HEK293 (cell line): ENCODE measurements around the gene EIF4E.

Experiments used
- REPIN1 ChIP-seq: fragments of 450-650 bp; formaldehyde crosslinking; IDR thresholded peaks from 2 replicates; pipeline ENCODE4 v1.5.1; 2017; ENCODE audit warnings: missing biosample characterization, missing genetic modification characterization, low read depth
- ZBTB1 ChIP-seq: fragments of 450-650 bp; formaldehyde crosslinking; IDR thresholded peaks from 2 replicates; pipeline ENCODE4 v1.5.1; 2016; ENCODE audit warnings: missing biosample characterization, missing genetic modification characterization
- ZFP37 ChIP-seq: fragments of 450-650 bp; formaldehyde crosslinking; IDR thresholded peaks from 2 replicates; pipeline ENCODE4 v1.5.1; 2016; ENCODE audit warnings: missing biosample characterization, missing genetic modification characterization
- ZFP69B ChIP-seq: fragments of 450-650 bp; formaldehyde crosslinking; IDR thresholded peaks from 2 replicates; pipeline ENCODE4 v1.5.1; 2016; ENCODE audit warnings: missing biosample characterization, missing genetic modification characterization
- ZNF174 ChIP-seq: fragments of 450-650 bp; formaldehyde crosslinking; IDR thresholded peaks from 2 replicates; pipeline ENCODE4 v1.5.0; 2017; ENCODE audit warnings: missing biosample characterization, mild to moderate bottlenecking, missing genetic modification characterization
- ZNF548 ChIP-seq: fragments of 450-650 bp; formaldehyde crosslinking; IDR thresholded peaks from 2 replicates; pipeline ENCODE4 v1.5.1; 2016; ENCODE audit warnings: missing biosample characterization, missing genetic modification characterization
- ZNF629 ChIP-seq: fragments of 450-650 bp; formaldehyde crosslinking; IDR thresholded peaks from 2 replicates; pipeline ENCODE4 v1.5.1; 2017; ENCODE audit warnings: missing biosample characterization, missing genetic modification characterization
- ZNF747 ChIP-seq: fragments of 450-650 bp; formaldehyde crosslinking; IDR thresholded peaks from 2 replicates; pipeline ENCODE4 v1.5.1; 2016; ENCODE audit warnings: missing biosample characterization, missing genetic modification characterization
- ZNF785 ChIP-seq: fragments of 450-650 bp; formaldehyde crosslinking; IDR thresholded peaks from 2 replicates; pipeline ENCODE4 v1.5.1; 2016; ENCODE audit warnings: missing biosample characterization, missing genetic modification characterization
- TF ChIP-seq, protein P1 (sequence below): fragments of 450-650 bp; formaldehyde crosslinking; IDR thresholded peaks from 2 replicates; pipeline ENCODE4 v1.5.1; 2016; ENCODE audit warnings: missing biosample characterization, missing genetic modification characterization
- TF ChIP-seq, protein P2 (sequence below): fragments of 450-650 bp; formaldehyde crosslinking; IDR thresholded peaks from 2 replicates; pipeline ENCODE4 v1.5.1; 2016; ENCODE audit warnings: missing biosample characterization, missing genetic modification characterization
- TF ChIP-seq, protein P3 (sequence below): fragments of 450-650 bp; formaldehyde crosslinking; IDR thresholded peaks from 2 replicates; pipeline ENCODE4 v1.5.1; 2016; ENCODE audit warnings: missing biosample characterization, missing genetic modification characterization

DNA sequence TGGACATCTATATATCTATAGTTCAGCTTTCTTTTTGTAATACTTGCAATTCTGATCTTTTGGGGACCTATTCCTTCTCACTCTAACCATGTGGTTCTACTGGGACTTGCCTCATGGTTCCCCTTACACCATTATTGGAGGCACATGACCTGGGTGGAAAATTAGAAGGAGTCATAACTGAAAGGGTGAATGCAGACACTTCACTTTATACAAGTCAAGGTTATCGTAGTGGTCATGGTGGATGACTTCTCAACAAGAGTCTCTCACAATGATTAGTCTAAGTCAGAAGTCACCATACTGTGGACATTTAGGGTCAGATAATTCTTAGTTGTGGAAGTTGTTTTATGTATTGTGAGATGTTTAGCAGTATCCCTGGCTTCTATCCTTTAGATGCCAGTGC lies 10.5 kb upstream of the EIF4E start:
- no peak for TF ChIP-seq ZNF548 (tag by site-specific recombination)
- TF ChIP-seq, protein P1, sequence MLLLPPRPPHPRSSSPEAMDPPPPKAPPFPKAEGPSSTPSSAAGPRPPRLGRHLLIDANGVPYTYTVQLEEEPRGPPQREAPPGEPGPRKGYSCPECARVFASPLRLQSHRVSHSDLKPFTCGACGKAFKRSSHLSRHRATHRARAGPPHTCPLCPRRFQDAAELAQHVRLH (tag by site-specific recombination), result no peak
- TF ChIP-seq, protein P2, sequence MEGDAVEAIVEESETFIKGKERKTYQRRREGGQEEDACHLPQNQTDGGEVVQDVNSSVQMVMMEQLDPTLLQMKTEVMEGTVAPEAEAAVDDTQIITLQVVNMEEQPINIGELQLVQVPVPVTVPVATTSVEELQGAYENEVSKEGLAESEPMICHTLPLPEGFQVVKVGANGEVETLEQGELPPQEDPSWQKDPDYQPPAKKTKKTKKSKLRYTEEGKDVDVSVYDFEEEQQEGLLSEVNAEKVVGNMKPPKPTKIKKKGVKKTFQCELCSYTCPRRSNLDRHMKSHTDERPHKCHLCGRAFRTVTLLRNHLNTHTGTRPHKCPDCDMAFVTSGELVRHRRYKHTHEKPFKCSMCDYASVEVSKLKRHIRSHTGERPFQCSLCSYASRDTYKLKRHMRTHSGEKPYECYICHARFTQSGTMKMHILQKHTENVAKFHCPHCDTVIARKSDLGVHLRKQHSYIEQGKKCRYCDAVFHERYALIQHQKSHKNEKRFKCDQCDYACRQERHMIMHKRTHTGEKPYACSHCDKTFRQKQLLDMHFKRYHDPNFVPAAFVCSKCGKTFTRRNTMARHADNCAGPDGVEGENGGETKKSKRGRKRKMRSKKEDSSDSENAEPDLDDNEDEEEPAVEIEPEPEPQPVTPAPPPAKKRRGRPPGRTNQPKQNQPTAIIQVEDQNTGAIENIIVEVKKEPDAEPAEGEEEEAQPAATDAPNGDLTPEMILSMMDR (tag by site-specific recombination), result no peak
- TF ChIP-seq ZFP37 (tag by site-specific recombination), result no peak
- no peak for TF ChIP-seq REPIN1 (tag by site-specific recombination)
- TF ChIP-seq ZNF785 (tag by site-specific recombination), result no peak
- TF ChIP-seq ZNF629, result no peak
- TF ChIP-seq, protein P3, sequence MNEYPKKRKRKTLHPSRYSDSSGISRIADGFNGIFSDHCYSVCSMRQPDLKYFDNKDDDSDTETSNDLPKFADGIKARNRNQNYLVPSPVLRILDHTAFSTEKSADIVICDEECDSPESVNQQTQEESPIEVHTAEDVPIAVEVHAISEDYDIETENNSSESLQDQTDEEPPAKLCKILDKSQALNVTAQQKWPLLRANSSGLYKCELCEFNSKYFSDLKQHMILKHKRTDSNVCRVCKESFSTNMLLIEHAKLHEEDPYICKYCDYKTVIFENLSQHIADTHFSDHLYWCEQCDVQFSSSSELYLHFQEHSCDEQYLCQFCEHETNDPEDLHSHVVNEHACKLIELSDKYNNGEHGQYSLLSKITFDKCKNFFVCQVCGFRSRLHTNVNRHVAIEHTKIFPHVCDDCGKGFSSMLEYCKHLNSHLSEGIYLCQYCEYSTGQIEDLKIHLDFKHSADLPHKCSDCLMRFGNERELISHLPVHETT, result no peak
- TF ChIP-seq ZBTB1 (tag by site-specific recombination), result no peak
- TF ChIP-seq ZNF747, result no peak
- TF ChIP-seq ZFP69B (tag by site-specific recombination), result no peak
- TF ChIP-seq ZNF174 (tag by site-specific recombination), result no peak
